ENCODE measurements around the gene ATG101. TPM values are rescaled to one million over a fixed set of nuclear protein-coding genes. Genes with fewer than 3 reads are reported as not detected.

Gene ATG101, protein sequence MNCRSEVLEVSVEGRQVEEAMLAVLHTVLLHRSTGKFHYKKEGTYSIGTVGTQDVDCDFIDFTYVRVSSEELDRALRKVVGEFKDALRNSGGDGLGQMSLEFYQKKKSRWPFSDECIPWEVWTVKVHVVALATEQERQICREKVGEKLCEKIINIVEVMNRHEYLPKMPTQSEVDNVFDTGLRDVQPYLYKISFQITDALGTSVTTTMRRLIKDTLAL
- total RNA-seq: 10 to 100 TPM; 35.7 to 42.4 TPM
- polyA plus RNA-seq (ENCODE audit: insufficient read length in 6 of 6): 10 to 100 TPM; 19.7 to 25.9 (median 24.3) TPM
- long read RNA-seq, donor 1, transcript ATG101-201 (4 exons, 1,439 nt): major isoform, 12 of 14 reads
- long read RNA-seq, donor 1, partial matches to known transcripts: 0 of 14 reads
- long read RNA-seq, donor 1, other reads (novel, unspliced or antisense): 0 of 14 reads
- long read RNA-seq, donor 2, transcript ATG101-201 (4 exons, 1,439 nt): major isoform, 19 of 27 reads
- long read RNA-seq, donor 2, partial matches to known transcripts: 6 of 27 reads
- long read RNA-seq, donor 2, other reads (novel, unspliced or antisense): 0 of 27 reads
- long read RNA-seq, donor 3, transcript ATG101-201 (4 exons, 1,439 nt): major isoform, 8 of 9 reads
- long read RNA-seq, donor 3, partial matches to known transcripts: 0 of 9 reads
- long read RNA-seq, donor 3, other reads (novel, unspliced or antisense): 0 of 9 reads
- long read RNA-seq, donor 4, transcript ATG101-207 (4 exons, 846 nt): minor isoform, 6 of 75 reads
- long read RNA-seq, donor 4, transcript ATG101-201 (4 exons, 1,439 nt): major isoform, 62 of 75 reads
- long read RNA-seq, donor 4, partial matches to known transcripts: 4 of 75 reads
- long read RNA-seq, donor 4, other reads (novel, unspliced or antisense): 3 of 75 reads
- long read RNA-seq, donor 5, transcript ATG101-201 (4 exons, 1,439 nt): major isoform, 15 of 15 reads
- long read RNA-seq, donor 5, partial matches to known transcripts: 0 of 15 reads
- long read RNA-seq, donor 5, other reads (novel, unspliced or antisense): 0 of 15 reads
- long read RNA-seq, donor 6, transcript ATG101-201 (4 exons, 1,439 nt): major isoform, 10 of 12 reads
- long read RNA-seq, donor 6, partial matches to known transcripts: 0 of 12 reads
- long read RNA-seq, donor 6, other reads (novel, unspliced or antisense): 0 of 12 reads
- long read RNA-seq, donor 7, transcript ATG101-201 (4 exons, 1,439 nt): major isoform, 13 of 21 reads
- long read RNA-seq, donor 7, partial matches to known transcripts: 7 of 21 reads
- long read RNA-seq, donor 7, other reads (novel, unspliced or antisense): 0 of 21 reads
- long read RNA-seq, donor 8, transcript ATG101-201 (4 exons, 1,439 nt): major isoform, 13 of 15 reads
- long read RNA-seq, donor 8, partial matches to known transcripts: 0 of 15 reads
- long read RNA-seq, donor 8, other reads (novel, unspliced or antisense): 0 of 15 reads
- long read RNA-seq, donor 9: 0 reads
- long read RNA-seq, donor 10, transcript ATG101-201 (4 exons, 1,439 nt): major isoform, 51 of 53 reads
- long read RNA-seq, donor 10, partial matches to known transcripts: 0 of 53 reads
- long read RNA-seq, donor 10, other reads (novel, unspliced or antisense): 0 of 53 reads
- long read RNA-seq, donor 11, transcript ATG101-201 (4 exons, 1,439 nt): major isoform, 19 of 44 reads
- long read RNA-seq, donor 11, partial matches to known transcripts: 21 of 44 reads
- long read RNA-seq, donor 11, other reads (novel, unspliced or antisense): 0 of 44 reads
- long read RNA-seq, donor 12, transcript ATG101-201 (4 exons, 1,439 nt): major isoform, 6 of 18 reads
- long read RNA-seq, donor 12, partial matches to known transcripts: 9 of 18 reads
- long read RNA-seq, donor 12, other reads (novel, unspliced or antisense): 0 of 18 reads

- DNase-seq (peak; percentile 92 to 97 (median 96)), ATAC-seq (peak; percentile 99)
- H3K9me3 ChIP-seq: no peaks in the 10 kb centered on the region
- H3K4me3 ChIP-seq: peak within 1 kb of the TSS; percentile 92 to 95
- TF ChIP-seq, protein P1, sequence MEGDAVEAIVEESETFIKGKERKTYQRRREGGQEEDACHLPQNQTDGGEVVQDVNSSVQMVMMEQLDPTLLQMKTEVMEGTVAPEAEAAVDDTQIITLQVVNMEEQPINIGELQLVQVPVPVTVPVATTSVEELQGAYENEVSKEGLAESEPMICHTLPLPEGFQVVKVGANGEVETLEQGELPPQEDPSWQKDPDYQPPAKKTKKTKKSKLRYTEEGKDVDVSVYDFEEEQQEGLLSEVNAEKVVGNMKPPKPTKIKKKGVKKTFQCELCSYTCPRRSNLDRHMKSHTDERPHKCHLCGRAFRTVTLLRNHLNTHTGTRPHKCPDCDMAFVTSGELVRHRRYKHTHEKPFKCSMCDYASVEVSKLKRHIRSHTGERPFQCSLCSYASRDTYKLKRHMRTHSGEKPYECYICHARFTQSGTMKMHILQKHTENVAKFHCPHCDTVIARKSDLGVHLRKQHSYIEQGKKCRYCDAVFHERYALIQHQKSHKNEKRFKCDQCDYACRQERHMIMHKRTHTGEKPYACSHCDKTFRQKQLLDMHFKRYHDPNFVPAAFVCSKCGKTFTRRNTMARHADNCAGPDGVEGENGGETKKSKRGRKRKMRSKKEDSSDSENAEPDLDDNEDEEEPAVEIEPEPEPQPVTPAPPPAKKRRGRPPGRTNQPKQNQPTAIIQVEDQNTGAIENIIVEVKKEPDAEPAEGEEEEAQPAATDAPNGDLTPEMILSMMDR (IDR thresholded peaks at IDR 0.05): peak; percentile 57 to 58
- H3K27me3 ChIP-seq: peaks cover 0 to 5% of the 10 kb centered on the region in 2 donors
- H3K36me3 ChIP-seq: peaks cover 0 to 23% of the 10 kb centered on the region in 2 donors
- intact Hi-C loops (cut with DNase I): no loop called here
- H3K4me1 ChIP-seq: peaks cover 18 to 45% of the 10 kb centered on the region in 2 donors
- H3K27ac ChIP-seq: peak within 1 kb of the TSS; percentile 81 to 89
Measured at GRCh38 chr12:52069327-52070184, at the start of gene ATG101. Gene ATG101, plus strand, starts transcription at chr12:52069978. Its CDS starts 3,673 bp downstream, at chr12:52073651.

DNA sequence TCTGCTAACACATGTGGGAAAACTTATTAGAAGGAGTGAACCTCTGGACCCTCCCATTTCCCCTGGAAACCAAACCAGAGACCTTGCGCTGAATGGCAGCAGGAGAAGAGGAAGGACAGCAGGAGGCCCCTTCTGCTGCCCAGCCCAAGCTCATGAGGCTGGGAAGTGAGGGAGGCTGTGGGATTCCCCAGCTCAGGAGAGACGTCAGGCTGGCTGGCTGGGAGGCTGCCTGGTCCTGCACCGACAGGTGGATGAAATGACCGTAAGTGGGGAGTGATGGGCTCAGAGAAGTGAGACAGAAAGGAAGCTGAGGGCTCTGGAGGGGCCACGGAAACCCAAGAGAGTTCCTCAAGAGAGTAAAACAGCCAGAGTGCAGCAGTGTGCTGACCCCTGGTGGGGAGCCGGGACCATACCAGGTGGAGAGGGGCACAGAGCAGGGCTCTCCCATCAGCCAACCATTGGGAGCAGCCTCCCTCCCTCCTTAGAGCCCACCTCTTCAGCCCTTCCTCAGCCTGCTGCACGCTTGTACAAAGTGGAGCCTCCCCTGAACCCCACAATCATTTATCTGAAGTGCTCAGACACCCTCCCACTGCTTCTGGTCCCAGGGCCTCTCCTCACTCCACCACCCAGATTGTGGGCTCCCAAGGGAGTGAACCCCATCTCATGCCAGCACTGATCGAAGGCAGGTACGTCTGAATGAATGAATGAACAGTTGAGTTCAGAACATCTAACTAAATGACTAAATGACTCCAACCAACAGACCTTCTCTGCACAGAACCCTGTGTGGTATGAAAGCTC lies 49.0 kb upstream of the ATG101 start:
- peaks cover 3 to 41% of the 10 kb centered on the region in 2 donors for H3K4me1 ChIP-seq
- no peaks in the 10 kb centered on the region for H3K9me3 ChIP-seq
- peak in 1 of 4 donors; percentile 65 for DNase-seq
- H3K27me3 ChIP-seq: peaks cover 0 to 17% of the 10 kb centered on the region in 2 donors
- TF ChIP-seq, protein P1 (IDR thresholded peaks at IDR 0.05): peak; percentile 62 to 64
- ATAC-seq: peak; percentile 9
- H3K4me3 ChIP-seq: no peak overlapping the region
- H3K36me3 ChIP-seq: peaks cover 0 to 3% of the 10 kb centered on the region in 2 donors
- intact Hi-C loops (cut with DNase I): loop anchor here in 1 of 2 donors (10.0 kb wide), 1 partner anchor 104 kb away; no protein-coding TSS in a partner anchor
- no peak overlapping the region for H3K27ac ChIP-seq

- peak overlapping the region; percentile 2 to 85 for H3K27ac ChIP-seq
- no peaks in the 10 kb centered on the region for H3K9me3 ChIP-seq
- TF ChIP-seq, protein P1 (IDR thresholded peaks at IDR 0.05): no peak
- peak overlapping the region; percentile 37 to 47 for H3K4me3 ChIP-seq
- ATAC-seq: no peak
- no peak for DNase-seq
- intact Hi-C loops (cut with DNase I): loop anchor here in 1 of 2 donors (10.0 kb wide), 1 partner anchor 102 kb away; no protein-coding TSS in a partner anchor
- no peaks in the 10 kb centered on the region for H3K36me3 ChIP-seq
- peaks cover 3 to 48% of the 10 kb centered on the region in 2 donors for H3K4me1 ChIP-seq
- peaks cover 0 to 14% of the 10 kb centered on the region in 2 donors for H3K27me3 ChIP-seq
Measured at GRCh38 chr12:52022841-52023181, 47.0 kb upstream of the ATG101 start.
